Eye (tissue), 1 donor: ENCODE measurements around the gene CASP9.
"Not testable (repeated sequence)": the region's sequence is repeated elsewhere in the genome, so short reads cannot be mapped to it uniquely, and the experiment has no call there.

Experiments
- DNase-seq: peaks from one replicate; pipeline ENCODE4 v3.0.0-alpha.2; 2015

CASP9 gene

DNA sequence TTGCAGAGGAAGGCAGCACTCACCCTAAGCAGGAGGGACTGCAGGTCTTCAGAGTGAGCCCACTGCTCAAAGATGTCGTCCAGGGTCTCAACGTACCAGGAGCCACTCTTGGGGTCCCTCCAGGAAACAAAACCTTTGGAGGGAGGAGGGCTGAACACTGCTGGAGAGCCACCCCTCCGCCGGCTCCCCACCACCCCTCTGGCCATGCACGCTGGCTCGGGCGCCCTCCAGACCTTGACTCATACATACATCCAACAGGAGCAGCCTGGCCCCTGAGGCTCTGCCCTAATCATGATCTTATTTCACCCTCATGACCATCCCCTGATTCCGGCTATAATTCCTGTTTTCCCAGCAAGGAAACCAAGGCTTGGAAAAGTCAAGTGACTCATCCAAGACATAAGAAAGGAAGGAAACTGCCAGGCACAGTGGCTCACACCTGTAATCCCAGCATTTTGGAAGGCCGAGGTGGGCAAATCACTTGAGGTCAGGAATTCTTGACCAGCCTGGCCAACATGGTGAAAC, 30.1 kb downstream of the CASP9 start:
- no peak for DNase-seq

DNA sequence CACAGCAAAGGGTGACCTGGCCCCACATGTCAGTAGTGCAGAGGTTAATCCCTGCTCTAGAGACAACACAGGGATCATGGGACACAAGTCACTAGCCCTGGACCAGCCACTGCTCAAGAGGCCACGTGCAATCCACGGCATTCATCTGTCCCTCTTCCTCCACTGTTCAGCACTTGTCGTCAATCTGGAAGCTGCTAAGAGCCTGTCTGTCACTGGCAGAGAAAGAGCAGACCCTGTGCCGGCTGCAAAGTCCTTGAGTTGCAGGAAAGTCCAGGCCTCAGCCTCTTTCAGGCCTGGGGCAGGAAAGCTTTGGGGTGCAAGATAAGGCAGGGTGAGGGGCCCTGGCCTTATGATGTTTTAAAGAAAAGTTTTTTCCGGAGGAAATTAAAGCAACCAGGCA, 31.4 kb downstream of the CASP9 start:
- no peak for DNase-seq

DNA sequence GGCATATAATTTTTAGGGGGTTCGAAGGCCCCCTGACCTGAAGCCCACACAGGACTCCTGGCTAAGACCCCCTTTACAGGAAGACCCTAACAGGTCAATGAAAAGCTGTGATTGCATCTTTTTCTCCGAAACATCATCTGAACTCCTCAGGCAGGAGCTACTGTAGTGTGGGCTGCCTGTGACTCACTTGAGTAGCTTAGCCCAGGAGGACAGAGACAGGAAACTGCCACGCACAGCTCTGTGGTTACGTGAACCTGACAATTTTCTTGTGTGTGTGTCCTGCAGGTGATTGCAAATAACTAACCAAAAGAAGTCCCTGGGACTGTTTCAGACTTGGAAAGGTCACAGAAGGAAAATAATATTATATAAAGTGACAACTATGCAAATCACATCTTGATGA, 33.0 kb downstream of the CASP9 start:
- not testable (repeated sequence) for DNase-seq

DNA sequence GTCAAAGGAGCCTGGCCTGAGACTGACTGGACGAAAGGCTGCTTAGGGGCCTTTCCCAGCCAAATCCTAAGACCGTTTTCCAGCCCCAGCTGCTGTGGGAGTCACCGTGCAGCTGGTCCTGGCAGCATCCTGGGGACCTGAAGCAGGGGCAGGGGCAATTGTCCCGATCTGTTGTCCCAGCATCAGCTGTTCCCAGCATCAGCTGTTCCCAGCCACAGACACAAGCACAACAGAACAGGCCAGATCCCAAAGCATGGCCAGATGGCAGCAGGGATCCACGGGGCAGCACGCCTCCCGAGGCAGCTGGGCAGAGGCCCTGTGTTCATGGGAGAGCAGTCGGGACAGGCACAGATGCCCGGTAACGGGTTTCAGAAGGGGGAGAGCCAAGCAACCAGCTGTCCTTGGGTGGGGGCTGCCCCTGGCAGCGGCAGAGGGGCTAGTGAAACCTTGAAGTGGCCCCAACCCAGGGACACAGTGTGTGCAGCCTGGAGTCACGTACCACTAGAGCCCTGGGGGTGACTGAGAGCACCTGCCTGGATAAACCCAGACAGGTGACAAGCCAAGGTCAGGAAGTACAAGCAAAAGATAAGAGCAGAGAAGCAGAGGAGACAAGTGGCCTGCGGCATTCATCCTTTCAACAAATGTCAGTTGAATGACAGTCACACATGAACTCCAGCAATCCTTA, 34.8 kb downstream of the CASP9 start:
- peak; percentile 75 for DNase-seq

DNA sequence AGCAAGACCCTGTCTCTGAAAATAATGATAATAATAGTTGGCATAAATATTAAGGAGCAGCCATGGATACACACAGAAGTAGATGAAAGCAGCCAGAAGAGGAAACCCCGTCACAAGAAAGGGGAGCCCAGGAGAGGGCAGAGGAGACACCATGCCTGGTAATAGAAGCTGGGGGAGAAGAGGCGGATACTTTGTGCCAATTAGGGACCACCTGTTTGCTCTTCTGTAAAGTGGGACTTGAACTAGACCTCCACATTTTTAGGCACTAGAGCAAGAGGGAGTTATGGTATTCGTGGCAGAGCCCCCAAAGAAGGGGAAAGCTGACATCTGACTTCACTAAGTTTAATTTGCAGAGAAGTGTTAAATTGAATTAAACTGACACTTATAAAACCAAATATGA, 35.6 kb downstream of the CASP9 start:
- DNase-seq, result no peak

DNA sequence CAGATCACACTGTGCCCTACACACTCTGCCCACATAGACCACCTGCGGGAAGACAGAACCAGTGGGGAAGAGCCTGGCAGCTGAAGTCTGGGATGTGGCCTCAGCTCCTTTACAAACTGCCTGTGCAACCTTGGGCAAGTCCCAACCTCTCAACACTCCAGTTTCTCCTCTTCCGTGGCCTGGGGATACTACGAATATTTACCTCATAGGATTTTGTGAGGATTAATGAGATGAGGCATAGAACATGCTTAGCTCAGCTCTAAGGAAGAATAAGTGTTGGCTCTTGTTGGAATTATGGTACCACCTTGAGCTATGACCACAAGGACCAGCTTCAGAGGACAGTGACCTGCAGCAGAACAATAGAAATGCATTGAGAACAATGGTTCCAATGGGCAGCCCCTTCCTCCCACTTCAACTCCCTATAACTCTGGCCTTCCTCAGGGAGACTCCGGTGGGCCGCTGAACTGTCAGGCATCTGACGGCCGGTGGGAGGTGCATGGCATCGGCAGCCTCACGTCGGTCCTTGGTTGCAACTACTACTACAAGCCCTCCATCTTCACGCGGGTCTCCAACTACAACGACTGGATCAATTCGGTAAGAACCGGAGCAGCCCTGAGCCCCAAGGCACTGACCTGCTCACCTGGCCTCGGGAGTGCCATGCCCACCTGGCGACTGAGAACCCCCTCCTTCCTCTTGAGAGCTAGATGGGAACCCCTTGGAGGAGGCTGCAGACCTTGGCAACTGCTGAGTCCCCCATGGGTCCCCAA, 37.0 kb downstream of the CASP9 start:
- DNase-seq, result not testable (repeated sequence)

DNA sequence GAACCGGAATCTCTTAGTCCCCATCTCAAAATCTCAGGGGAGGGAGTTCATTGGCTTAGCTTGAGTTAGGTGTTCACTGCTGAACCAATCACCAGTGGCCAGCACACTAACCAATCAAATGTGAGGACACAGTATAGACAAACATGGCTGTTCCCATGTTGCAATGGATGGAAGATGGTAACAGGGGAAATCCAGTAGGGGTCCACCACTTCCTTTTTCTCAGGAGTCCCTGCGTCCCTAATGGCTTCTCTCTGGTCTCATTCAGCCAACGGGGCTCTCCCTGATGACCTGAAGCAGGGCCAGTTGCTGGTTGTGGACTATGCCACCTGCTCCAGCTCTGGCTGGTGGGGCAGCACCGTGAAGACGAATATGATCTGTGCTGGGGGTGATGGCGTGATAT, 38.4 kb downstream of the CASP9 start:
- DNase-seq, result no peak

DNA sequence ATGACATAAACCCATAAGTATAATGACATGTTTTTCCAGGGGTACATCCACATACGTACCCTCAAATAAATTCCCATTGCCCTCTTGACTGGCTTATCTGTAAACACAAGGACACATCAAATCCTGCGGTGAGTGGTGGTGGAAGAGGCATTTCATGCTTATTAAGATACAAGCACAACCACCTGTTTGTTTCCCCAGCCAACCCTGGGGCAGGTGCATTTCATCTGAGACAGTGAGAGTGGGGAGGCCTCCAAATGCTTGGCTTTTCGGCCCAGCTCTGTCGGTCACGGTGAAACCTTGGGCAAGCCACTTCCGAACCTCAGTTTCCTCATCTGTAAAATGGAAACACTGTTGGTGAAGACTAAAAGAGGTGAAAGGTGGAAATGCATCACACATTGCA, 39.6 kb downstream of the CASP9 start:
- not testable (repeated sequence) for DNase-seq

DNA sequence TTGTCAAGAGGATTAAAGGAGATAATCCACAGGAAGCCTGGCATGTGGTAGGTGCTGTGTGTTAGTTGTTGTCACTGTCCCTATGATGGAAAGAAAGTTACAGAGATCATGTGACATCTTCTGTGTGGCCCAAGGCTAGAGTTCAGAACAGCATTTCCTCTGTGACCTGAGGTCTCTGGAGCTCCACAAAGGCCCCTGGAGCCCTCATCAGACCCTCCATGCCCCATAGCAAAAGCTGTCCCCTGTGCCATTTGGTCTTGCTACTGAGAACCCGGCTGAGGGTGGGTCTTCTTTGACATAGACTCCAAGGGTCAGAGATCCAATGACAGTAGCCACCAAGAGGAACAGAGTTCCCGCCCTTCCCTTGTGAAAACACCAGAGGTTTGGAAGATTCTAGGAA, 40.0 kb downstream of the CASP9 start:
- DNase-seq, result no peak

DNA sequence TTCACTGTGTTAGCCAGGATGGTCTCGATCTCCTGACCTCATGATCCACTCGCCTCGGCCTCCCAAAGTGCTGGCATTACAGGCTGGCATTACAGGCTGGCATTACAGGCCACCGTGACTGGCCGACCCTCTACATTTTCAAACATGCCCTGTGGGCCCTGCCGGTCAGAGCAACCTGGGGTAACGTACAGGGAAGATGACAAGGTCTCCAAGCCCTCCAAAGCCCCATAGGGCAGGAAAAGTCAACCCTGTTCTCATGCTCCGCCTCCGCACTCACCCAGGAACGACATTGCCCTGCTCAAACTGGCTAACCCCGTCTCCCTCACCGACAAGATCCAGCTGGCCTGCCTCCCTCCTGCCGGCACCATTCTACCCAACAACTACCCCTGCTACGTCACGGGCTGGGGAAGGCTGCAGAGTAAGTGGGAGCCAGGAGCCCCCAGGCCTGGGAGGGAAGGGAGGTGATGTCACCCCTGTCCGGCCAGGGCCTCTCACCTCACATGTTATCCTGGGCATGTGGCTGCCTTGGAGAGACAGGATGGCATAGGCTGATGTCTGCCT, 41.0 kb downstream of the CASP9 start:
- DNase-seq, result not testable (repeated sequence)

DNA sequence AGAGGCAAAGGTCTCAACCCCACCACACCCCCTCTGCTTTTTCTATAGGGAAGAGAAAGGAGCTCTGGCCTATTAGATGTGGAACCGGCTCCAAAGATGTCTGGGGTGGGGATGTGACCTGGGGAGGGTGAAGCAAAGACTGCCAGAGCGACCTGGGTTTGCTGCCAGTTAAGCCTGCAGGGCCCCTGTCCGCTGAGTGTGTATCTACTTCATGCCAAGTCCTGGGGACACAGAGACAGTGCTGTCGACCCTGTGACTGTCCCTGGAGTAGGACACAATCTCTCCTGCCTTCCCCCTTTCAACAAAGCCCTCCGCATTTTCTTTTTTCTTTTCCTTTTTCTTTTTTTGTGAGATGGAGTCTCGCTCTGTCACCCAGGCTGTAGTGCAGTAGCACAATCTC, 41.6 kb downstream of the CASP9 start:
- not testable (repeated sequence) for DNase-seq

DNA sequence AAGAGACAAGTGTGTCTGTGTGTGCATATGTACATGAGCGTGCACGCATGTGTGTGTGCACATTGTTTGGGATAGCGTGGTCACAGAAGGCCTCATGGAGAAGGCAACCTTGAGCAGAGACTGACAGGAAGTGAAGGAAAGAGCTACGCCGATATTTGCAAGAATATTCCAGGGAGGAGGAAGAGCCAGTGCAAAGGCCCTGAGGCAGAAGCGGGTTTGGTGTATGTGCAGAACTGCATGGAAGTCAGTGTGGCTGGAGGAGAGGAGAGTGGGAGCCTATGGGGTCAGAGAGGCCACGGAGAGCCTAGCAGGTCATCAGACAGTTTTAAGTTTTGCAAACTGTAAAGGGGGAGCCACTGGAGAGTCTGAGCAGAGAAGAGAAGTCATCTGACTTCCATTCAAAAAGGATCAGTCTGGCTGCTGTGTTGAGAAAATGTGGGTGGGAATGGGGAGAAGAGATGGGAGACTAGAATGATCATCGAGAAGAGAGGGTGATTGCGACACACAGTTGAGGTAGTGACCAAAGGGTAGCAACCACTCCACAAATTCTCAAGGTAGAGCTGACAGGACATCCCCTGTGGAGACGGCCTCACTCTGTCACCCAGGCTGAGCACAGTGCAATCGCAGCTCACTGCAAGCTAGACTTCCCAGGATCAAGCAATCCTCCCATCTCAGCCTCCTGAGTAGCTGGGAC, 44.2 kb downstream of the CASP9 start:
- no peak for DNase-seq

DNA sequence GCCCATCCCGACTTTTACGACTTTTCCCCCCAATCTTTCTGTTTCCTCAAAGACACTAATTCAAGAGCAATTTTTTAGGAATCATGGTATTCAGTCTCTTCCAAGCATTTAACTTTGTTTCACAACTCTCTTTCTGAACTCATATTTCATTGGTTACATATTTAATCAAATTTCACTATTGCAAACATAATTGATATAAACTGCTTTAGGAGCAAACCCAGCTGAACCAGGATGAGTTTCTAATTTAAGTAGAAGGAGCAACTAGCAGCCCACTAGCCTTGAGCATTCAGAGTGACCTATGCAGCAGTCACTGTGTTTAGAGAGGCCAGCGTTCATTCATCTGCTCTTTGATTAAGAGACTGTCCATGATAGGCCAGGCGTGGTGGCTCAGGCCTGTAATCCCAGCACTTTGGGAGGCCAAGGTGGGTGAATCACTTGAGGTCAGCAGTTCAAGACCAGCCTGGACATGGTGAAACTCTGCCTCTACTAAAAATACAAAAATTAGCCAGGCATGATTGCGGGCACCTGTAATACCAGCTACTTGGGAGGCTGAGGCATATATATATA, 46.3 kb downstream of the CASP9 start:
- DNase-seq, result no peak

DNA sequence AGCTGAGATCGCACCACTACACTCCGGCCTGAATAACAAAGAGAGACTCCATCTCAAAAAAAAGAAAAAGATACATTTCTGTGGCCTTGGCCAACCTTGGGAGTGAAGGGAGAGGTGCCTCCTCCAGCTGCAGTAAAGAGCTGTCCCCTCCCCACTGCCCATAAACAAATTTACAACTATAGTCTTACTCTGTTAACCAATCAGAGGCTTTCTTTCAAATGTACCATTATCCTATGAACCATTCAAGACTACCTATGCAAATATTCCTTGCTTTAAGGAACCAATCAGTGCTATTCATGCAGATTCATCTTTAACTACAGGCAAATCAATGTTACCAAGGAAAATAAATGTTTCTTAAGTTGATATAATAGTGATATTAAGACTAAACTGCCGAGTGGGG, 47.1 kb downstream of the CASP9 start:
- DNase-seq, result no peak

DNA sequence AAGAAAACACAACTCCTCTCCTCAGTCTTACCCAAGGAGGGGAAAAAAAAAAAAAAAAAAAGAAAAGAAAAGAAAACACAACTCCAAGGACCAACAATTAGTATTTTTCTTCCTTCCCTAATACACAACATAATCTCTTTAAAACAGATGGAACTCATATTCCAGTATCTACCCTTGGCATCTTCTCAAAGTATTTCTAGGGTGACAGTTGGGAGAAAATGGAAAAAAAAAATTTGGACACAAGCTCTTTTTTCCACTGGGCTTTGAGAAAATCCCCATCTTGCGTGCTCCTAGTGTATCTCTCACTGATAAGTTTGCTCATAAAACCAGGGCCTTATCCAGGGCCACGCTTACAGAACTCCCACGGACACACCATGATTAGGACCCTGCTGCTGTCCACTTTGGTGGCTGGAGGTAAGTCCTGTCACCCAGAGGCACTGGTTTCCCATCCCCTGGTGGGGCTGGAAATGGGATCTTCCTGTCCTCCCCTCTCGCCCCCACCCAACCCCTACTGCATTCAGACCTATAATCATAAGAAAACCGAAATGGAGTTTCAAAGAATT, 48.2 kb downstream of the CASP9 start, which contains the start of gene CELA2B:
Gene CELA2B (plus strand): TSS at position 353 of the 563 bp plus-strand sequence. CDS start 22 bp downstream, at position 375.
- no peak for DNase-seq

DNA sequence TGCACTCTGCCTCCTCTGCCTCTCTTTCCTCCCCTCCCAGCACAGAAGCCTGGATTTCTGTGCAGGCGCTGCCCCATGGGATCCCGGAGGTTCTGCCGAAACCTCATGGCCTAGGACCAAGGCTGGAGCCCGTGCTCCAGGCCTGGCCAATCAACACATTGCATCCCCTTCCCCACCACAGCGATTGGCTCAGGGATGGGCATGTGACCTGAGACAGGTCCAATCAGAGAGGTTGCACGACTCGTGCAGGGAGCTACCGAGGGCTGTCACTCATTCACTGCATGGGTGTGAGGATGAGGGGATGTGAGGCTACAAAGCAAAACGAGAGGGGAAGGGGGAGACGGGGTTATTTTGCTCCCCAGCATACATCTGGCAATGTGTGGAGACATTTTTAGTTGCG, 51.4 kb downstream of the CASP9 start:
- DNase-seq, result no peak

DNA sequence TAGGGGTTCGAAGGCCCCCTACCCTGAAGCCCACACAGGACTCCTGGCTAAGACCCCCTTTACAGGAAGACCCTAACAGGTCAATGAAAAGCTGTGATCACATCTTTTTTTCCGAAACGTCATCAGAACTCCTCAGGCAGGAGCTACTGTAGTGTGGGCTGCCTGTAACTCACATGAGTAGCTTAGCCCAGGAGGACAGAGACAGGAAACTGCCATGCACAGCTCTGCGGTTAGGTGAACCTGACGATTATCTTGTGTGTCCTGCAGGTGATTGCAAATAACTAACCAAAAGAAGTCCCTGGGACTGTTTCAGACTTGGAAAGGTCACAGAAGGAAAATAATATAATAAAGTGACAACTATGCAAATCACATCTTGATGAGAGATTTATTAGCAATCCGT, 52.3 kb downstream of the CASP9 start:
- DNase-seq, result not testable (repeated sequence)

DNA sequence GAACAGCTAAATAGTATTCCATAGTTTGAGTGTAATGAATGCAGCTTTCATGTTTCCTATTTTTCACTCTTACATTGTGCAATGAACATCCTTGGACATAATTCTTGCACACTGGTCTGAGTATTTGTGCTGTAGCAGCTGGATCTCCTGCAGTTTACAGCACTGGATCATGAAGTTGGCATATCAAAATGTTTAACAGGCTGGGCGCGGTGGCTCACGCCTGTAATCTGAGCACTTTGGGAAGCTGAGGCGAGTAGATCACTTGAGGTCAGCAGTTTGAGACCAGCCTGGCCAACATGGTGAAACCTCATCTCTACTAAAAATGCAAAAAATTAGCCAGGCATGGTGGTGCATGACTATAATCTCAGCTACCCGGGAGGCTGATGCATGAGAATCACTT, 52.9 kb downstream of the CASP9 start:
- not testable (repeated sequence) for DNase-seq

DNA sequence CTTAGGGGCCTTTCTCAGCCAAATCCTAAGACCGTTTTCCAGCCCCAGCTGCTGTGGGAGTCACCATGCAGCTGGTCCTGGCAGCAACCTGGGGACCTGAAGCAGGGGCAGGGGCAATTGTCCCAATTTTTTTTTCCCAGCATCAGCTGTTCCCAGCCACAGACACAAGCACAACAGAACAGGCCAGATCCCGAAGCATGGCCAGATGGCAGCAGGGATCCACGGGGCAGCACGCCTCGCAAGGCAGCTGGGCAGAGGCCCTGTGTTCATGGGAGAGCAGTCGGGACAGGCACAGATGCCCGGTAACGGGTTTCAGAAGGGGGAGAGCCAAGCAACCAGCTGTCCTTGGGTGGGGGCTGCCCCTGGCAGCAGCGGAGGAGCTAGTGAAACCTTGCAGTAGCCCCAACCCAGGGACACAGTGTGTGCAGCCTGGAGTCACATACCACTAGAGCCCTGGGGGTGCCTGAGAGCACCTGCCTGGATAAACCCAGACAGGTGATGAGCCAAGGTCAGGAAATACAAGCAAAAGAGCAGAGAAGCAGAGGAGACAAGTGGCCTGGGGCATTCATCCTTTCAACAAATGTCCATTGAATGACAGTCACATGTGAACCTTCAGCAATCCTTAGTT, 54.1 kb downstream of the CASP9 start:
- DNase-seq, result peak; percentile 57

DNA sequence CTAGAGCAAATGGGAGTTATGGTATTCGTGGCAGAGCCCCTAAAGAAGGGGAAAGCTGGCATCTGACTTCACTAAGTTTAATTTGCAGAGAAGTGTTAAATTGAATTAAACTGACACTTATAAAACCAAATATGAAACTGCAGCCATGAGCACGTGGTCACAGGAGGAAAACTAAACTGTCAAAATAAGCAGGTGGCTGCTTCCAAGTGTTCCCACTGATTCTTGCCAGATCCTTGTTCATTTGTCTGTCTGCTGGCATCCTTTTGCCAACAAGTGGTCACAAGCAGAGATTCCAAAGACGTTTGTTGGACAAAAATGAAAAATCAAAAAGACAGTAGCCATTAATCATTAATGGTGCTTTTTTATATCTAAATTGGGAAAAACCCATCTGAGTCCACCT, 54.7 kb downstream of the CASP9 start:
- DNase-seq, result no peak

DNA sequence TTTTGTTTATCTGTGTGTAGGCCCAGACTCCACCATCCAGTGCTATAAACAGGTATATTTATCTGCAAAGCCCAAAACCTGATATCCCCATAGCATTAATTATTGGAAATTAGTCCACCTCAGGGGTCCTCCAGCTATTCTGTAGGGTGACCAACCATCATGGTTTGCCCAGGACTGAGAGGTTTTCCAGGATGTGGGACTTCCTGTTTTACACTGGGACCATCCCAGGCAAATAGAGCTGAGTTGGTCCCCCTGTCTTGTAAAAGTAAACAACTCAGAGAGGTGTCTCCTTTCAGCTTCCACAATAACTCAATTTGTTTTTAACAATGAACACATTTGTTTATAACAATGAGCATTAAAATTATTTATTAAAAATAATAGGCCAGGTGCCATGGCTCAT, 55.9 kb downstream of the CASP9 start:
- DNase-seq, result no peak
